ENCODE measurements around the gene PABPN1L. TPM values are rescaled to one million over a fixed set of nuclear protein-coding genes. Genes with fewer than 3 reads are reported as not detected.

The PABPN1L gene
- total RNA-seq, 1 donor from 2014 or later, result 0.46 TPM

GRCh38 chr16:88863426-88863825 is 3.0 kb downstream of the PABPN1L start:
- Mint-ChIP-seq H3K27ac (no peak overlapping the region), H3K27me3 (no peaks in the 10 kb centered on the region), H3K36me3 (ENCODE audit: insufficient read depth) (peaks cover 1% of the 10 kb centered on the region), H3K4me1 (ENCODE audit: low read depth) (no peaks in the 10 kb centered on the region), H3K9me3 (ENCODE audit: low read depth) (no peaks in the 10 kb centered on the region), H3K4me3 (ENCODE audit: low read depth) (no peak overlapping the region)
- DNase-seq (ENCODE audit: low spot score, unreplicated experiment), result no peak
- TF ChIP-seq, protein P1, sequence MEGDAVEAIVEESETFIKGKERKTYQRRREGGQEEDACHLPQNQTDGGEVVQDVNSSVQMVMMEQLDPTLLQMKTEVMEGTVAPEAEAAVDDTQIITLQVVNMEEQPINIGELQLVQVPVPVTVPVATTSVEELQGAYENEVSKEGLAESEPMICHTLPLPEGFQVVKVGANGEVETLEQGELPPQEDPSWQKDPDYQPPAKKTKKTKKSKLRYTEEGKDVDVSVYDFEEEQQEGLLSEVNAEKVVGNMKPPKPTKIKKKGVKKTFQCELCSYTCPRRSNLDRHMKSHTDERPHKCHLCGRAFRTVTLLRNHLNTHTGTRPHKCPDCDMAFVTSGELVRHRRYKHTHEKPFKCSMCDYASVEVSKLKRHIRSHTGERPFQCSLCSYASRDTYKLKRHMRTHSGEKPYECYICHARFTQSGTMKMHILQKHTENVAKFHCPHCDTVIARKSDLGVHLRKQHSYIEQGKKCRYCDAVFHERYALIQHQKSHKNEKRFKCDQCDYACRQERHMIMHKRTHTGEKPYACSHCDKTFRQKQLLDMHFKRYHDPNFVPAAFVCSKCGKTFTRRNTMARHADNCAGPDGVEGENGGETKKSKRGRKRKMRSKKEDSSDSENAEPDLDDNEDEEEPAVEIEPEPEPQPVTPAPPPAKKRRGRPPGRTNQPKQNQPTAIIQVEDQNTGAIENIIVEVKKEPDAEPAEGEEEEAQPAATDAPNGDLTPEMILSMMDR (IDR thresholded peaks at IDR 0.05; ENCODE audit: unreplicated experiment), result no peak

- TF ChIP-seq, protein P1 (IDR thresholded peaks at IDR 0.05; ENCODE audit: unreplicated experiment), result no peak
- Mint-ChIP-seq H3K27me3 (no peaks in the 10 kb centered on the region), H3K27ac (no peak overlapping the region), H3K9me3 (ENCODE audit: low read depth) (no peaks in the 10 kb centered on the region), H3K4me1 (ENCODE audit: low read depth) (peaks cover 2% of the 10 kb centered on the region), H3K4me3 (ENCODE audit: low read depth) (no peak overlapping the region), H3K36me3 (ENCODE audit: insufficient read depth) (peaks cover 1% of the 10 kb centered on the region)
- DNase-seq (ENCODE audit: low spot score, unreplicated experiment), result no peak
Observed at GRCh38 chr16:88862968-88863367, 3.5 kb downstream of the PABPN1L start.

DNA sequence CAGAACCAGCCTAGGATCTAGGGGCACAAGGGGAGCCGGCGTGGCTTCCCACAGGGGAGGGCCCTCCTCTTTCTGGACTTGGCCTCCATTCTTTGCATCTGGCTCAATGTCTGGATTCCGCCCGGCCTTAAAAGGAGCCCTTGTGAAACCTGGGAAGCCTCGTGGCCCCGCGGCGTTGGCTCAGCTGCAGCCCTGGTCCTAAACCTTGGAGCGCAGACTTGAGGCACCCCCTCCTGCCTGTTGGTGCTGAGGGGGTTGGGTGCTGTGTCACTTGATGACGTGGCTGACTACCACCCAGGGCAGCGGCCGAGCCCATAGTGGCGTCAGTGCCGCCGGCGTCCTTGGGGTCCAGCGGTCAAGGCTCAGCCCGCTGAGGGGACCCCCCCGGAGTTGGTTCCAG is 5.1 kb downstream of the PABPN1L start:
- Mint-ChIP-seq H3K9me3 (ENCODE audit: low read depth) (no peaks in the 10 kb centered on the region), H3K27me3 (no peaks in the 10 kb centered on the region), H3K4me3 (ENCODE audit: low read depth) (no peak overlapping the region), H3K27ac (no peak overlapping the region), H3K36me3 (ENCODE audit: insufficient read depth) (peaks cover 1% of the 10 kb centered on the region), H3K4me1 (ENCODE audit: low read depth) (peaks cover 6% of the 10 kb centered on the region)
- DNase-seq (ENCODE audit: low spot score, unreplicated experiment), result no peak
- TF ChIP-seq, protein P1 (IDR thresholded peaks at IDR 0.05; ENCODE audit: unreplicated experiment), result no peak

DNA sequence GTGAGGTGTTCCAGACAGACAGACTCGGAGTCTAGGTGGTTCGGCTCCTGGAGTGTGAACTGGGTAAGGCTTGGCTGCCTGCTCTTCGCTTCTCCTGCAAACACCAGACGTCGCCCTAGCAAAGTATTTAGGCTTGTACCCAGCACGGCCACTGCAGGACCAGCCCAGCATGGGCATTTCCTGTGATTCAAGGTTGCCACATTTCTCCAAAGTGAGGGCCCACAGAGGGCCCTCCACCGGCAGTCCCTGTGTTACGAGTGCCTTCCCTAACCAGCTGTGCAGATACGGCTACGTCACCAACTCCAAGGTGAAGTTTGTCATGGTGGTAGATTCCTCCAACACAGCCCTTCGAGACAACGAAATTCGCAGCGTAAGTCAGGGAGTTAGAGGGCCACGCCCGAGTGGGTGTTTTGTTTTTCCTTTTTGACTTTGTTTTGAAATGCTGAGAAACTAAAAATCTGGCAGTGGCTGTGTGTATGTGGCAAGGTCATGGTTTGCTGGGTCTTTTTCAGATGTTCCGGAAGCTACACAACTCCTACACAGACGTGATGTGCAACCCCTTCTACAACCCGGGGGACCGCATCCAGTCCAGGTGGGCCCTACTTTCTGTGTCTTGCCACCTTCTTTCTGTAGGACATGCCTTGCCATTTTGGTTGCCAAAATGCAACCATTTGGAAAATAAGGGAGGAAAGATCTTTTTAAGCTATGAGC is 6.9 kb downstream of the PABPN1L start:
- TF ChIP-seq, protein P1 (IDR thresholded peaks at IDR 0.05; ENCODE audit: unreplicated experiment), result no peak

GRCh38 chr16:88857728-88858339 is 8.6 kb downstream of the PABPN1L start:
- H3K4me3 Mint-ChIP-seq (ENCODE audit: low read depth), result peak overlapping the region; percentile 95
- TF ChIP-seq, protein P1 (IDR thresholded peaks at IDR 0.05; ENCODE audit: unreplicated experiment), result peak; percentile 77
- no peaks in the 10 kb centered on the region for H3K9me3 Mint-ChIP-seq (ENCODE audit: low read depth)
- H3K27me3 Mint-ChIP-seq, result no peaks in the 10 kb centered on the region
- peak; percentile 64 for DNase-seq (ENCODE audit: low spot score, unreplicated experiment)
- peaks cover 1% of the 10 kb centered on the region for H3K36me3 Mint-ChIP-seq (ENCODE audit: insufficient read depth)
- H3K4me1 Mint-ChIP-seq (ENCODE audit: low read depth), result peaks cover 12% of the 10 kb centered on the region
- H3K27ac Mint-ChIP-seq, result peak overlapping the region; percentile 98

More for the DNA sequence above, 6.9 kb downstream of the PABPN1L start:
- Mint-ChIP-seq H3K27ac (no peak overlapping the region), H3K27me3 (no peaks in the 10 kb centered on the region), H3K4me3 (ENCODE audit: low read depth) (no peak overlapping the region), H3K9me3 (ENCODE audit: low read depth) (no peaks in the 10 kb centered on the region), H3K36me3 (ENCODE audit: insufficient read depth) (peaks cover 1% of the 10 kb centered on the region), H3K4me1 (ENCODE audit: low read depth) (peaks cover 12% of the 10 kb centered on the region)
- no peak for DNase-seq (ENCODE audit: low spot score, unreplicated experiment)
